Vagina (tissue), 2 donors: ENCODE measurements around the gene CD8B.

Experiments
- CTCF ChIP-seq, 3 experiments: fragments of 450-650 bp in 2 of 3; fragments of 200-600 bp in 1 of 3; sonication (generic) in 1 of 3; IDR thresholded peaks; one replicate each; pipeline ENCODE4 v1.5.1; 2017 to 2019; ENCODE audit warnings: antibody characterized with exemption in 3 of 3, mild to moderate bottlenecking in 2 of 3, moderate library complexity in 2 of 3
- POLR2A ChIP-seq, 2 donors: fragments of 450-650 bp; IDR thresholded peaks; one replicate each; pipeline ENCODE4 v1.6.1; 2017; ENCODE audit warnings: antibody characterized with exemption in 2 of 2, mild to moderate bottlenecking in 2 of 2, moderate library complexity in 2 of 2

GRCh38 chr2:86807468-86808275 lies 54.0 kb downstream of the CD8B start:
- no peak for TF ChIP-seq POLR2A (IDR thresholded peaks at IDR 0.05)
- TF ChIP-seq CTCF (IDR thresholded peaks at IDR 0.05): no peak
